NCI-H226 (cell line): Measurements from ENCODE around the gene TRIO.

Experiments used
- DNase-seq: peaks from one replicate; pipeline ENCODE4 v3.0.0-alpha.2; 2015

The TRIO gene

DNA sequence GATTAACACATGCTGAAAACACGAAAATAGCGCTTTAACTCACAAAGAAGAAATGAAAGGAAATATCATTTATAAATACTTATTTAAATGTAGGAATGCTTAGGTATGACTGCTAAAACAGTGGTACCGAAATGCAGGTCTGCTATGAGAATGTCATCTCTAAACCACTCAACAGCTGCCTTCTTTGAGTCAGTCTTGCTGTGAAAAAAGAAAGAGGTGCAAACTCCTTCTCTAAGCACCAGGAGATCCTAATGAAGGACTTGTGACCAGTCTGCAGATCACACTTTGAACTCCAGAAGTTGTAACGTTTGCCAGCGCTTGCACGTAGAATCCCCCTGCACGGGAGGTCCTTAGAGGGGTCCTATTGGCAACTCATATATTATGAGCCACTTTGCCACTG lies 86.6 kb downstream of the TRIO start:
- DNase-seq: no peak

GRCh38 chr5:14231156-14231555 lies 88.0 kb downstream of the TRIO start:
- no peak for DNase-seq

DNA sequence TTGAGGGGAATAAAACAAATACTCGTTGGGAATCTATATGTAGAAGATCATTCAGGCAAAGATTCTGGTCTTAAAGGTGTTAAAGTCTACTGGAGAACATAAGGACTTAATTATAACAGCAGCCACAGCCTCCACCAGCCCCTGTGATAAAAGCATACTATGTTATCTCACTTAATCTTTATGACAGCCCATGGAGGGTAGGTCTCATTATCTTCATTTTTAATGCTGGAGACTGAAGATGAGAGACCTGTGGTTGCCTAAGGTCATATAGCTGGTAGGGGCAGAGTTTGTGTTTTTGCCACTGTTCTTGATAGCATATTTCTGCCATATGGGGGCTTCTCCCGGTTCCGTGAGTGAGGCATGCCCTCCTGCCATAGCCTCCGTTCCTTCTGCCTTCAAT lies 88.7 kb downstream of the TRIO start:
- no peak for DNase-seq

GRCh38 chr5:14234204-14234603 lies 91.1 kb downstream of the TRIO start:
- DNase-seq: peak; percentile 95

- DNase-seq: no peak
Measured at GRCh38 chr5:14235872-14236271, 92.7 kb downstream of the TRIO start.

DNA sequence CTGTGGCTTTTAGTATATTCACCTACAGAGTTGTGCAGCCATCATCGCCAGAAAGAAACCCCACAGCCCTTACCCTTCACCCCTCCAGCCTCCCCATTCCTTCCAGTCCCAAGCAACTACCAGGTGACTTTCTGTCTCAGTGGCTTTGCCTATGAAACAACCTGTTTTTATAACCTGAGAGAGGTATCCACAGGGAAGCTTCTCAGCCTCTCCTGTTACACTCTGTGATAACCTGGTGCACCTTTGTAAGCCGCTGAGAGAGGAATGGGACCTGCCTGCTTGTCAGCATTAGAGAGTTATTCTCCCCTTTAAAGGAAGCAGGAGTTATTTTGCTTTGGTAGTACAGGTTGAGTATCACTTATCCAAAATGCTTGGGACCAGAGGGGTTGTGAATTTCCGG lies 93.6 kb downstream of the TRIO start:
- no peak for DNase-seq

DNA sequence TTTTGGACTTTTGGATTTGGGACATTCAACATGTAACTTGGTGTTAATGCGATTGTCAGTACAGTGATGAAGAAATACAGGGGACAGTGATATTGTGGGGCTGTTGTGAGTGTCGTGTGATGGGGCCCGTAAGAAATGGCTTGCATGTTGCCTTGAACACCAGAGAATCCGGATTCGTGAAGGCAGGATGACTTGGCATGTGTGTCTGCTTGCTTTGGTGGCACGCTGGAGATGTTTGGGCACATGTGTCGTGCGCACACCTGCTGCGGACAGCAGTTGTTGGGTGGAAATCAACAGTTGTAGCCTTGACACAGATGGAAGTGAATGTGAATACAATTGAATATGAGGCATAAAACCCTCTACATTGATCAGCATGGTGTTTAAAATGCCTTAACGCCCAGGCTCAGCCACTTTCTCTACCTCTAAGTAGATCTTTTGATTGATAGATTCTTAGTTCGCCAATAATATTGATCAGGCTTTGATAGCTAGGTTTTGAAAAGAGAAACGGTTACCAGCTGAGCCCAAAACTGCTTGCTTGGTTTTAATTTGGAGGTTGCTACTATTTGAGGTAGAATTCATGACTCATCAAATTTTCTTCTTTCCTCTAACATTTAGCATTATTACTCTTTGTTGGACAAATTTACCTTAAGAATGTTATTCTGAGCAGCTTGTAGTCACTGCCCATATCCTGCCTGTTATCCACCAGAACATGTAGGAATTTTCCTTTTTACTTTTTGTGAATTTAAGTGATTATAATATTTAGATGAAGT lies 94.4 kb downstream of the TRIO start:
- no peak for DNase-seq

- no peak for DNase-seq
Measured at GRCh38 chr5:14238272-14238671, 95.1 kb downstream of the TRIO start.

DNA sequence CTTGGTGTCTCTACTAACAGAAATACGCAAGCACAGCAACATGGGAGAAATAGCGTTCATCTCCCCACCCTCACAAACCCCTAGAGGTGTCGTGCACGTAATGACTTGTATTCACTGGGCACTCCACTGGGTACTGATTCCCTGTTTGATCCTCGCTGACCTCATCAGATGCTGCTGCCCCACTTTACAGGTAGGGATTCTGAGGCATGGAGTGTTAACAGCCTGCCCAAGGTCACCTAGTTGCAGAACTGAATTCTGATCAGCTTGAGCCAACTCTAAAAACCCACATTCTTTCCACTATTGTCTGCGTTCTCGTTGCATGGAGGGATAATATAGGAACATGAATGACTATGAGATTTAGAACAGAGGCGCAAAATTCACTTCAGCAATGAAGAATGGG lies 96.3 kb downstream of the TRIO start:
- no peak for DNase-seq

GRCh38 chr5:14239951-14240350 lies 96.8 kb downstream of the TRIO start:
- no peak for DNase-seq

- DNase-seq: no peak
Measured at GRCh38 chr5:14240359-14240758, 97.2 kb downstream of the TRIO start.

DNA sequence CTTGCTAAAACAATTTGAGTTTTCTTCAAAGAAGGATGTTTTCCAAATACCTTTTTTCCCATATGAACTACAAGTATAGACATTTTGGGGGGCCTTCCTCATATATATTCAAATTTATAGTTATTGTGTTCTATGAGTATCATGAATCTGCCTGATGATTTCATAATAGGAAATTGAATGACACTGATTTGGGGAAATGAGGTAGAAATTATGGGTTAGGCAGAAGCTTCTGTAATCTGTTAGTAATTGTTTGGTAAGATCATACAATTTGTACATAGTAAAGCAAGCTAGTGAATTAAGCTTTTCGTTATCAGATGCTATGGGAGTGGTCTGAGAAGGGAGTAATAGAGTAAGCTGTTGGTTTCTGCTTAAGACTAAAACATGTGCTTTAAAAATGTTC lies 98.0 kb downstream of the TRIO start:
- DNase-seq: no peak

GRCh38 chr5:14242447-14242846 lies 99.3 kb downstream of the TRIO start:
- no peak for DNase-seq

DNA sequence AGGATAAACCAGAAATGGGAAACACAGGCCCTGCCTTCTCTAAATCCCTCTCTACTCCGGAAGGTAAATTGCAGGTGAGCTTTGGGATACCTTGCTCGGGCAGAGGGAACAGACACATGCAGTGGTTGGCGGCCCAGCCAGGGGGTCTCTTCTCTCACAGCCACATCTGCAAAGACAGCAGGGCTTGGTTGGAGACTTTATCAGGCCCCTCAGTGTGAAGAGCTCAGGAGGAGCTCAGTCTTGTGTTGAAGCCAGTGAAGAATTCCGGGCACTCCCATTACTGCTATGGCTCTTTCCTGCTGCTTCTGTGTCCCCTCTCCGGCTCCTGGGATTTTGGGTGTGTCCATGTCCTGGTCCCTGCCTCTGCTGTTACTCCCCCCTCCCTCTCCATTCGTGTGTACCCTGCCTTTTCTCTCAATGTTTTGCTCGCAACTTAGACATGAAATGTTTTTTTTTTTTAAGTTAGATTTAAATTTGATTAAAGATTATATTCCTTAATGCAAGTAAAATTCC lies 99.8 kb downstream of the TRIO start:
- no peak for DNase-seq

GRCh38 chr5:14243766-14244165 lies 100.6 kb downstream of the TRIO start:
- DNase-seq: no peak

DNA sequence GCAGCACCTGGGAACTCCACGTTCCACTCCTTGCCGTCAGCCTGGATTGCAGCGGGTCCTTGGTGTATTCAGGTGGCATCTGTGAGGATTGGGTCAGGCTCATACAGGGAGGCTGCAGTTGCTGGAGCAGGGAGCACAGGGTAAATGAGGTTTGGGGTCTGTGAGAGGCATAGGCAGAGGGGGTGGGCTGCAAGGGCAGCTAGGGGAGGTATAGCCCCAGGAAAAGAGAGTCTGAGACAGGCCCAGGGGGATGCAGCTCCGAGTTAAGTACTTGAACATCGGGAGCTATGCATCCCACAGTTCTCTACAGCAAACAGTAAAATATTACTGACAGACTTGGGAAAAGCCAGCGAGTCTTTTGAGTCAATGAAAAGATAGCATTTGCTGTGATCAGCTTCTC lies 101.6 kb downstream of the TRIO start:
- no peak for DNase-seq

- no peak for DNase-seq
Measured at GRCh38 chr5:14245132-14245925, 102.2 kb downstream of the TRIO start.

- no peak for DNase-seq
Measured at GRCh38 chr5:14246350-14247053, 103.4 kb downstream of the TRIO start.

GRCh38 chr5:14247054-14247386 lies 103.9 kb downstream of the TRIO start:
- DNase-seq: no peak

- DNase-seq: no peak
Measured at GRCh38 chr5:14249258-14250082, 106.3 kb downstream of the TRIO start.

- no peak for DNase-seq
Measured at GRCh38 chr5:14250084-14250695, 107.0 kb downstream of the TRIO start.
